Fibroblast of villous mesenchyme (primary cell): Measurements from ENCODE around the gene USP47. TPM values are rescaled to one million over a fixed set of nuclear protein-coding genes. Genes with fewer than 3 reads are reported as not detected.
A peak's percentile ranks its signal among the peaks of the same experiment; 100 is the strongest.

Source experiments
- DNase-seq: peaks from one replicate; pipeline ENCODE4 v3.0.0-alpha.2; 2010; ENCODE audit warnings: low read depth
- H3K4me3 ChIP-seq: 2 replicates; pipeline ENCODE4 v1.5.1; 2011; ENCODE audit warnings: low read depth, mild to moderate bottlenecking, low read length
- total RNA-seq: library from RNA; depleted of rRNA; stranded (reverse); fragments of >200 nt; gene quantifications from 2 replicates; pipeline ENCODE4 v1.2.3, GENCODE V29; 2012
- TF ChIP-seq, protein P1 (sequence below): IDR thresholded peaks from 2 replicates; pipeline ENCODE4 v1.5.1; 2012; ENCODE audit warnings: low read depth, mild to moderate bottlenecking, low read length; ENCODE audit not compliant: insufficient read depth

USP47 gene
- total RNA-seq, 1 donor, result 116 TPM

DNA sequence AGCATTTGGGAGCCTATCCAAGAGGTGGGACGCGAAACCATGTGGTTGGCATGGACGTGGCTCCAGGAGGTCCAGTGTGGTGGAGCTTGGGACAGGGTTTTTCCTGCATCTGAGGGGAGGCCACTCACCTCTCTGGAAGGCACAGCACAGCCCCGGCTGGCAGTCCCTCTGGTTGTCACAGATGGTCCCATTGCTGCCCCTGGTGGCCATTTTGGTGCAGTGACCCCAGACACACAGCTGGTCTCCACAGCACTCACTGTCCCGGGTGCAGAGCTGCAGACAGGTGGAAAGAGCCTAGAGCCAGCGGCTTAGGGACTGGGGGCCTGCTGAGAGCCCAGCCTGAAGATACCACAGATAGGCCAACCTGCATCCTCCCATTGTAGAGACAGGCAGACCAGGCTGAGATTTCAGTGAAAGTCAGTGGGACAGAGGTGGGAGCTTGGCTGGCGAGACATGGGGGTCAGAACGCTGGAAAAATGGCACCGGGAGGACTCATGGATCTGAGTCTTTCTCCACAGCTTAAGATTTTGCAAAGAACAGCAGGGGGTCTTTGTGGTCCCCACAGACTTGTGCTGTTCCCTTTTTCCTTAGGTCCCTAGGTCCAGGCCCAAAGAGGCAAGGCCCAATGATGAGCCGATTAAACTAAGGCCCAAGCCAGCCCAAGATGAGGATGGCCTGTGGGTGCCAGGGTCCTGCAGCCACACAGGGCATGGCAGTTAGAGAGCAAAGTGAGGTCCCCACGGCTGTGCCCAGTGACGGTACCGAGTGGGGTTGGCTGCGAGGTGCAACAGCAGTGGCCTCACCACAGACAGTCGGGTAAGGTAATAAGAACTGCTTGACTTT, 125.3 kb downstream of the USP47 start:
- no peak overlapping the region for H3K4me3 ChIP-seq
- TF ChIP-seq, protein P1, sequence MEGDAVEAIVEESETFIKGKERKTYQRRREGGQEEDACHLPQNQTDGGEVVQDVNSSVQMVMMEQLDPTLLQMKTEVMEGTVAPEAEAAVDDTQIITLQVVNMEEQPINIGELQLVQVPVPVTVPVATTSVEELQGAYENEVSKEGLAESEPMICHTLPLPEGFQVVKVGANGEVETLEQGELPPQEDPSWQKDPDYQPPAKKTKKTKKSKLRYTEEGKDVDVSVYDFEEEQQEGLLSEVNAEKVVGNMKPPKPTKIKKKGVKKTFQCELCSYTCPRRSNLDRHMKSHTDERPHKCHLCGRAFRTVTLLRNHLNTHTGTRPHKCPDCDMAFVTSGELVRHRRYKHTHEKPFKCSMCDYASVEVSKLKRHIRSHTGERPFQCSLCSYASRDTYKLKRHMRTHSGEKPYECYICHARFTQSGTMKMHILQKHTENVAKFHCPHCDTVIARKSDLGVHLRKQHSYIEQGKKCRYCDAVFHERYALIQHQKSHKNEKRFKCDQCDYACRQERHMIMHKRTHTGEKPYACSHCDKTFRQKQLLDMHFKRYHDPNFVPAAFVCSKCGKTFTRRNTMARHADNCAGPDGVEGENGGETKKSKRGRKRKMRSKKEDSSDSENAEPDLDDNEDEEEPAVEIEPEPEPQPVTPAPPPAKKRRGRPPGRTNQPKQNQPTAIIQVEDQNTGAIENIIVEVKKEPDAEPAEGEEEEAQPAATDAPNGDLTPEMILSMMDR, result peak; percentile 89
- DNase-seq, result peak; percentile 44

DNA sequence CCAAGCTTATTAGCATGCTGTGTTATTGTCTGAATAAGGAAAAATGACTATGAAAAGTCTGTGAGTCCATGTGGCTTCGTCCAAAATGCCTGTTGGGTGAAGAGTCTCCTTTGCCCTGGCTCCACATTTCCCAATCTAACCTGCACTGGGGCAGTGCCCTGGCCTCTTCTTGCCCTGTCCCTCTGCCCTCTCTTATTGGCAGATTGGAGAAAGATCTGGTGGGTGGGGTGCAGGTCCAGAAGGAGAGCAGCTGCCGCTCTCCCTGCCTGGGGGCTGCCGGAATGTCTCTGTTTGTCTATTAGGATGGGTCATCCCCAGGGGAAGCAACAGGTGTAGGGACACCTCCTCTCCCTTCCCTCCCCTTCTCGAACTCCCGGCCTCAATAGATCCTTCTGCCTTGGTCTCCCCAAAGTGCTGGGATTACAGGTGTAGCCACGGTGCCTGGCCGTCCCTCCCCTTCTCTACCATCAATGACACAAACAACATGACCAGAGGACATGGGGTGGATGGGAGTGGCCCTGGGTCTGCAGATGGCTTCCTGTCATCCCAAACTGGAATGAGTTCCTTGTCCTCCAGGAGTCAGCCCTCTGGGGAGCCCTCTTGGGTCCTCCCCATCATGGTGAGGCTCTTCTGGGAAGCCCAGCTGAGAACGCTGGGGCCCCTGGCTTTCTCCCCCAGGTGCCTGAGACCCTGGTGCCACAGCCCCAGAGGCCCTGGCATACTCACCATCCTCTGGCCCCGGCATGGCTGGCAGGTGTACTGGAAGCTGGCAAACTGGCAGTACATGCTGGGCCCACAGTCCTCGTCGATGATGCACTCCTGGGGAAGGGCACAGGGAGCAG, 126.1 kb downstream of the USP47 start:
- DNase-seq, result no peak
- TF ChIP-seq, protein P1, result no peak

DNA sequence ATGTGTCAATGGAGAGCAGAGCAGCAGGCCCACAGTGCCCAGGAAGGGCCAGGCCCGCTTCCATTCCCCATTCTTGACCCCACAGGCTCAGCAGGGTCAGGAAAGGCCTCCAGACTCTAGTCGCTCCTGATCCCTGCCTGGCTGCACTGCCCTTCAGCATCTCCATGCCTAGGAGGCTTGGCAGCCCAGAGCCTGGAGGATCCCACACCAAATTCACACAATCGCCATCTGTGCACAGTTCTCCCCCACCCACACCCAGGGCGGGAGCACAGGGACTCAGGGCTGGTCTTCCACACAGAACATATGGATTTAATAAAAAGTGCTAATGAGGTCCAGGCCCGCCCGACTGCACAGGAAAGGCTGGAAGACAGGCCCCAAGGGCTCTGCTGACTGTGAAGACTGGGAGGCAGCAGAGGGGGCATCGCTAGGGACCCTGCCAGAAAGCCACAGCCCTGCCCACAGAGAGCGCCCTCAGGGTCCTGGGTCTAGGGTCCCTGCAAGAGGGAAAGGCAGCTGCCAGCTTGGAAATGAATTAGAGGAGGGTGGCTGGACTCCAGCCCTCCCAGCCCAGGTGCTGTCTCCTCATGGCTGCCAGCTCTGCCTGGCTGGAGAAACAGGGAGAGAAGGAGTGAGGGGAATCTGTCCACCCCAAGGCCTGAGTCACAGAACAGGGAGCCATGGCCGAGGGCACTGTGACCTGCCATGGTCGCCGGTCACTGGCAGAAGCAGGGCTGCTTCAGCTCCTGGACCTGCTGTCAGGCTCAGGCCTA, 126.9 kb downstream of the USP47 start:
- DNase-seq, result peak; percentile 55
- TF ChIP-seq, protein P1, result no peak

More for the DNA sequence above, 126.1 kb downstream of the USP47 start:
- H3K4me3 ChIP-seq, result no peak overlapping the region

DNA sequence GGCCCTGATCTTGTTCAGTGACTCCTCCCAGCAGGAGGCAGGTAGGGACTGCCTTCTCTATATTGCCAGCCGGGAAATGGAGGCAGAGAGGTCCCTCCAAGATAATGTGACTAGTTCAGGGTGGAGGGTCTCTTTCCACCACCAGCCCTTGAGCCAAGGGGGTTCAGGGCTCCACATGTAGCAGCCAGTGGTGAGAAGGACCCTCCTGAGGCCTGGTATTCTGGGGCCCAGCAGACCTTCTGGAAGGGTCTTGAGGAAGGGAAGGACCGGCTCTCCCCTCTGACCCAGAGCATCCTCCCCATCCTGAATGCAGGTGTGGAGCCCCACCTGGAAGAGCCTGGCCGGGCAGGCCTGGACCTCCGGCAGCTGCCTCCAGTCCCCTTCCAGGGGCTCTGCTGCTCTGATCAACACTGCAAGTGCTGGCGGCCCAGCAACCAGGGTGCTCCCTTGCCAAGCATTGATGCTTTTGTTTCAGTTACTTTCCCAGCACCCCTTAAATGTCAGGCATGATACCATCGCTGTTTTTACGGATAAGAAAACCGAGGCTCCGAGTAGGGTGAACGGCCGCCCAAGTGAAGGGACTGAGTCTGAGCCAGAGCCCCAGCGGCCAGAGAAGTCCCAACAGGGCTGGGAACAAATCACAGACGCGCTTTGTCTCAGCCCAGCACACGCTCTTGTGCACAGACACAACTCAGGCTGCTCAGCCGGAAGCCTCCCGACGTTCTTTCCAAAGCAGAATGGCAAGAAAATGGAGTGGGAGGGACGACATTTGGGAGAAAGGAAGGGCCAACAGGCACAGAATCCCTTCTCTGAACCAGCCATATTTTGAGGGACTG, 127.8 kb downstream of the USP47 start:
- TF ChIP-seq, protein P1, result no peak
- no peak overlapping the region for H3K4me3 ChIP-seq
- no peak for DNase-seq

More for the DNA sequence above, 126.9 kb downstream of the USP47 start:
- H3K4me3 ChIP-seq, result no peak overlapping the region

DNA sequence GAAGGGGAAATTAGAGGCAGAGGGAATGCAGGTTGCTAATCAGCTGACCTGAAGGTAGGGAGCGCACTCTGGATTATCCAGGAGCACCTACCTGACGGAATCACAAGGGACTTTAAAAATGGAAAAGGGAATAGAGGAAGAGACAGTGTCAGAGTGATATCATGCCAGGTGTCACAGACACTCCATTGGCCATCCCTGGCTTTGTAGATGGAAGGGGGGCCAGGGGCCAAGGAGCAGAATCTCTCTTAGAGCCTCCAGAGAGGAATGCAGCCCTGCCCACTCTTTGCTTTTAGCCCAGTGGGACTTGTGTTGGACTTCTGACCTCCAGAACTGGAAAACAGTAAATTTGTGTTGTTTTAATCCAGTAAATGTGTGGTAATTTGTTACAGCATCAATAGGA, 128.8 kb downstream of the USP47 start:
- no peak overlapping the region for H3K4me3 ChIP-seq
- TF ChIP-seq, protein P1, result no peak
- DNase-seq, result no peak
